ENCODE data around the gene TTC7B.
A peak's percentile ranks its signal among the peaks of the same experiment; 100 is the strongest.

DNA sequence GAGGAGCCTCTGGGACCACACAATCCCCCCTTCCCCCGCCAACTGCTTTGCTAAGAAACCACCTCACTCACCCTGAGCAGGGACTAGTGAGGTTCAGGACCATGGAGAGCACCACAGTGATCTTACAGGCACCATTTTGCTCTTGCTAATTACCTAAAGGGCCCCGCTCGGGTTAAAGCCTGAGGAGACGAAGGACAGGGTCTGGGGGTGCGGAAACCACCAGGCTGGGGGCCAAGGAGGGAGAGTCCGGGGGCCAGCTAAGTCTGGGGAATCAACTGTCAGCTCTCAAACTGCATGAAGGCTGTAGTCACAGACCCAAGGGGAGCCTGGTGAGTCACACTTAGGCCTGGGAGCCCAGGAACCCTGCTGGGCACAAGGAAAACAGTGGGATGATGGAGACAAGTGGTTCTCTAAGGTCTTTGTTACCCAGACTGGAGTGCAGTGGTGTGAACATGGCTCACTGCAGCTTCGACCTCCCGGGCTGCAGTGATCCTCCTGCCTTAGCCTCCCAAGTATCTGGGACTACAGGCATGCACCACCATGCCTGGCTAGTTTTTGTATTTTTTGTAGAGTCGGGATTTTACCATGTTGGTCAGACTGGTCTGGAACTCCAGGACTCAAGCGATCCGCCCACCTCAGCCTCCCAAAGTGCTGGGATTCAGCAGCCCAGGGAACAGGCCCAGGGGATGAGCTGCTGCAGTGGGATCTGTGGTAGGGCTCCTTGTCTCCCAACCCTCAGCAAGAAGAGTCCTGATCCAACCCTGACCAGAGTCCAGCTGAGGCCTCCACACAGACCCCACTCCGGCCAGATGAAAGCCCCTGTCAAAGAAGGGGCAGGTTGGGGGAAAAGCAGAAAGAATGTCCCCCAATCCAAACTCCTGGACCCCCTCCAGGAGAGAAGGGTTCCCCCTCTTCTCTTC lies 320.6 kb downstream of the TTC7B start:
- TF ChIP-seq POLR2AphosphoS5 (IDR thresholded peaks at IDR 0.05; ENCODE audit: low read depth, low read length) (no peak), FOXP2 (optimal IDR thresholded peaks at IDR 0.05; ENCODE audit: borderline replicate concordance, extremely low read depth, extremely low read length, insufficient read depth) (no peak)
- TF ChIP-seq, protein P1, sequence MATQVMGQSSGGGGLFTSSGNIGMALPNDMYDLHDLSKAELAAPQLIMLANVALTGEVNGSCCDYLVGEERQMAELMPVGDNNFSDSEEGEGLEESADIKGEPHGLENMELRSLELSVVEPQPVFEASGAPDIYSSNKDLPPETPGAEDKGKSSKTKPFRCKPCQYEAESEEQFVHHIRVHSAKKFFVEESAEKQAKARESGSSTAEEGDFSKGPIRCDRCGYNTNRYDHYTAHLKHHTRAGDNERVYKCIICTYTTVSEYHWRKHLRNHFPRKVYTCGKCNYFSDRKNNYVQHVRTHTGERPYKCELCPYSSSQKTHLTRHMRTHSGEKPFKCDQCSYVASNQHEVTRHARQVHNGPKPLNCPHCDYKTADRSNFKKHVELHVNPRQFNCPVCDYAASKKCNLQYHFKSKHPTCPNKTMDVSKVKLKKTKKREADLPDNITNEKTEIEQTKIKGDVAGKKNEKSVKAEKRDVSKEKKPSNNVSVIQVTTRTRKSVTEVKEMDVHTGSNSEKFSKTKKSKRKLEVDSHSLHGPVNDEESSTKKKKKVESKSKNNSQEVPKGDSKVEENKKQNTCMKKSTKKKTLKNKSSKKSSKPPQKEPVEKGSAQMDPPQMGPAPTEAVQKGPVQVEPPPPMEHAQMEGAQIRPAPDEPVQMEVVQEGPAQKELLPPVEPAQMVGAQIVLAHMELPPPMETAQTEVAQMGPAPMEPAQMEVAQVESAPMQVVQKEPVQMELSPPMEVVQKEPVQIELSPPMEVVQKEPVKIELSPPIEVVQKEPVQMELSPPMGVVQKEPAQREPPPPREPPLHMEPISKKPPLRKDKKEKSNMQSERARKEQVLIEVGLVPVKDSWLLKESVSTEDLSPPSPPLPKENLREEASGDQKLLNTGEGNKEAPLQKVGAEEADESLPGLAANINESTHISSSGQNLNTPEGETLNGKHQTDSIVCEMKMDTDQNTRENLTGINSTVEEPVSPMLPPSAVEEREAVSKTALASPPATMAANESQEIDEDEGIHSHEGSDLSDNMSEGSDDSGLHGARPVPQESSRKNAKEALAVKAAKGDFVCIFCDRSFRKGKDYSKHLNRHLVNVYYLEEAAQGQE (IDR thresholded peaks at IDR 0.05; ENCODE audit: insufficient read depth in 1 of 2, low read depth in 2 of 2, low read length in 2 of 2) = peak; percentile 93 to 97
